Subcutaneous abdominal adipose tissue (tissue), 5 donors: ENCODE results near the gene BCAS3.
"Not testable (repeated sequence)": the region's sequence is repeated elsewhere in the genome, so short reads cannot be mapped to it uniquely, and the experiment has no call there.

Experiments
- H3K27ac ChIP-seq: one replicate; pipeline ENCODE4 v1.7.0; 2013; ENCODE audit warnings: low read depth, mild to moderate bottlenecking, inconsistent platforms, low read length, moderate library complexity
- H3K27me3 ChIP-seq, 5 donors: one replicate each; pipeline ENCODE4 v1.7.0; 2013; ENCODE audit warnings: low read length in 5 of 5, inconsistent platforms in 1 of 5; ENCODE audit not compliant: control insufficient read depth in 5 of 5, insufficient read depth in 4 of 5
- H3K36me3 ChIP-seq, 5 donors: one replicate each; pipeline ENCODE4 v1.7.0; 2013; ENCODE audit warnings: low read length in 5 of 5; ENCODE audit not compliant: control insufficient read depth in 5 of 5, insufficient read depth in 5 of 5
- H3K4me1 ChIP-seq, 5 donors: one replicate each; pipeline ENCODE4 v1.7.0; 2013; ENCODE audit warnings: low read length in 5 of 5, mild to moderate bottlenecking in 3 of 5, moderate library complexity in 1 of 5; ENCODE audit not compliant: control insufficient read depth in 5 of 5, insufficient read depth in 5 of 5
- H3K4me3 ChIP-seq, 5 donors: one replicate each; pipeline ENCODE4 v1.7.0; 2013; ENCODE audit warnings: low read length in 5 of 5, low read depth in 1 of 5
- H3K9ac ChIP-seq, 5 donors: one replicate each; pipeline ENCODE4 v1.7.0; 2013; ENCODE audit warnings: low read length in 5 of 5, mild to moderate bottlenecking in 4 of 5, moderate library complexity in 3 of 5
- H3K9me3 ChIP-seq, 5 donors: one replicate each; pipeline ENCODE4 v1.7.0; 2013; ENCODE audit warnings: low read length in 5 of 5; ENCODE audit not compliant: control insufficient read depth in 5 of 5
- donor health status: healthy.
- donor health status: healthy.
- donor health status: healthy.
- donor health status: healthy.
- donor health status: healthy.

Gene BCAS3

GRCh38 chr17:61010661-61011170, 333.1 kb downstream of the BCAS3 start:
- Histone ChIP-seq H3K9ac (no peak overlapping the region), H3K27ac (no peak overlapping the region), H3K4me3 (no peak overlapping the region), H3K27me3 (no peaks in the 10 kb centered on the region), H3K9me3 (no peaks in the 10 kb centered on the region), H3K4me1 (peaks cover 4 to 33% (median 28%) of the 10 kb centered on the region in 5 donors), H3K36me3 (no peaks in the 10 kb centered on the region)

GRCh38 chr17:61011251-61011650, 333.6 kb downstream of the BCAS3 start:
- Histone ChIP-seq H3K9ac (no peak overlapping the region), H3K36me3 (no peaks in the 10 kb centered on the region), H3K27ac (no peak overlapping the region), H3K4me3 (no peak overlapping the region), H3K4me1 (peaks cover 4 to 35% (median 28%) of the 10 kb centered on the region in 5 donors), H3K9me3 (no peaks in the 10 kb centered on the region), H3K27me3 (no peaks in the 10 kb centered on the region)

- no peaks in the 10 kb centered on the region for H3K27me3 ChIP-seq
- no peaks in the 10 kb centered on the region for H3K9me3 ChIP-seq
- H3K4me3 ChIP-seq, result no peak overlapping the region
- H3K27ac ChIP-seq, result no peak overlapping the region
- H3K36me3 ChIP-seq, result no peaks in the 10 kb centered on the region
- H3K4me1 ChIP-seq, result peaks cover 0 to 6% (median 0%) of the 10 kb centered on the region in 5 donors
- H3K9ac ChIP-seq, result no peak overlapping the region
Measured at GRCh38 chr17:61015966-61016365, 338.3 kb downstream of the BCAS3 start.

GRCh38 chr17:61017317-61018006, 339.8 kb downstream of the BCAS3 start:
- no peak overlapping the region for H3K4me3 ChIP-seq
- H3K27ac ChIP-seq, result no peak overlapping the region

GRCh38 chr17:61018938-61019337, 341.3 kb downstream of the BCAS3 start:
- Histone ChIP-seq H3K9ac (no peak overlapping the region), H3K27ac (no peak overlapping the region), H3K27me3 (no peaks in the 10 kb centered on the region), H3K9me3 (no peaks in the 10 kb centered on the region), H3K4me3 (no peak overlapping the region), H3K4me1 (peaks cover 0 to 6% (median 0%) of the 10 kb centered on the region in 5 donors), H3K36me3 (no peaks in the 10 kb centered on the region)

More at GRCh38 chr17:61017317-61018006, 339.8 kb downstream of the BCAS3 start:
- no peaks in the 10 kb centered on the region for H3K27me3 ChIP-seq
- H3K4me1 ChIP-seq, result peaks cover 0 to 6% (median 0%) of the 10 kb centered on the region in 5 donors
- H3K9ac ChIP-seq, result peak overlapping the region in 1 of 5 donors; percentile 11
- no peaks in the 10 kb centered on the region for H3K9me3 ChIP-seq
- no peaks in the 10 kb centered on the region for H3K36me3 ChIP-seq

GRCh38 chr17:61023996-61024395, 346.3 kb downstream of the BCAS3 start:
- H3K27me3 ChIP-seq, result no peaks in the 10 kb centered on the region
- no peak overlapping the region for H3K4me3 ChIP-seq
- H3K9me3 ChIP-seq, result no peaks in the 10 kb centered on the region
- H3K4me1 ChIP-seq, result no peaks in the 10 kb centered on the region
- H3K36me3 ChIP-seq, result no peaks in the 10 kb centered on the region
- no peak overlapping the region for H3K9ac ChIP-seq
- no peak overlapping the region for H3K27ac ChIP-seq

- Histone ChIP-seq H3K9me3 (no peaks in the 10 kb centered on the region), H3K27ac (no peak overlapping the region), H3K4me1 (no peaks in the 10 kb centered on the region), H3K27me3 (no peaks in the 10 kb centered on the region), H3K9ac (no peak overlapping the region), H3K36me3 (no peaks in the 10 kb centered on the region), H3K4me3 (no peak overlapping the region)
Measured at GRCh38 chr17:61026818-61027217, 349.2 kb downstream of the BCAS3 start.

- Histone ChIP-seq H3K27me3 (no peaks in the 10 kb centered on the region), H3K9me3 (no peaks in the 10 kb centered on the region), H3K27ac (no peak overlapping the region), H3K4me3 (no peak overlapping the region), H3K36me3 (no peaks in the 10 kb centered on the region), H3K4me1 (no peaks in the 10 kb centered on the region), H3K9ac (no peak overlapping the region)
Measured at GRCh38 chr17:61029181-61029580, 351.5 kb downstream of the BCAS3 start.

- H3K36me3 ChIP-seq, result peaks cover 2 to 9% (median 3%) of the 10 kb centered on the region in 5 donors
- H3K9ac ChIP-seq, result no peak overlapping the region
- H3K27me3 ChIP-seq, result no peaks in the 10 kb centered on the region
- no peaks in the 10 kb centered on the region for H3K4me1 ChIP-seq
- no peaks in the 10 kb centered on the region for H3K9me3 ChIP-seq
- H3K4me3 ChIP-seq, result no peak overlapping the region
- no peak overlapping the region for H3K27ac ChIP-seq
Measured at GRCh38 chr17:61040666-61041065, 363.0 kb downstream of the BCAS3 start.

GRCh38 chr17:61042348-61042747, 364.7 kb downstream of the BCAS3 start:
- H3K27ac ChIP-seq, H3K9me3 ChIP-seq, H3K9ac ChIP-seq, H3K4me1 ChIP-seq, H3K27me3 ChIP-seq, H3K4me3 ChIP-seq, H3K36me3 ChIP-seq: not testable (repeated sequence)
